HG03175 (cell line): ENCODE results near the gene PLB1.

ENCODE experiments used
- ATAC-seq: cut with Tn5 transposase; IDR thresholded peaks from one replicate; pipeline ENCODE4 v1.9.1; 2021; ENCODE audit warnings: mild to moderate bottlenecking, moderate library complexity; ENCODE audit not compliant: unreplicated experiment

The PLB1 gene

GRCh38 chr2:28558918-28559317 lies 63.1 kb downstream of the PLB1 start:
- ATAC-seq = no peak

- ATAC-seq = no peak
Measured at GRCh38 chr2:28563869-28564268, 68.0 kb downstream of the PLB1 start.

GRCh38 chr2:28564346-28564745 lies 68.5 kb downstream of the PLB1 start:
- no peak for ATAC-seq

- ATAC-seq = no peak
Measured at GRCh38 chr2:28565033-28565432, 69.2 kb downstream of the PLB1 start.

GRCh38 chr2:28565720-28566295 lies 69.9 kb downstream of the PLB1 start:
- no peak for ATAC-seq

- peak; percentile 91 for ATAC-seq
Measured at GRCh38 chr2:28566521-28567041, 70.7 kb downstream of the PLB1 start.

- ATAC-seq = peak; percentile 22
Measured at GRCh38 chr2:28567061-28567471, 71.2 kb downstream of the PLB1 start.

- no peak for ATAC-seq
Measured at GRCh38 chr2:28568036-28568435, 72.2 kb downstream of the PLB1 start.

- ATAC-seq = no peak
Measured at GRCh38 chr2:28568533-28568932, 72.7 kb downstream of the PLB1 start.

GRCh38 chr2:28570431-28570830 lies 74.6 kb downstream of the PLB1 start:
- no peak for ATAC-seq

GRCh38 chr2:28576714-28577113 lies 80.9 kb downstream of the PLB1 start:
- no peak for ATAC-seq

- no peak for ATAC-seq
Measured at GRCh38 chr2:28577791-28578680, 82.2 kb downstream of the PLB1 start.

- ATAC-seq = no peak
Measured at GRCh38 chr2:28578774-28579173, 82.9 kb downstream of the PLB1 start.

GRCh38 chr2:28579606-28580005 lies 83.7 kb downstream of the PLB1 start:
- no peak for ATAC-seq

GRCh38 chr2:28580078-28580477 lies 84.2 kb downstream of the PLB1 start:
- no peak for ATAC-seq

GRCh38 chr2:28581312-28581711 lies 85.5 kb downstream of the PLB1 start:
- no peak for ATAC-seq

- no peak for ATAC-seq
Measured at GRCh38 chr2:28582152-28582551, 86.3 kb downstream of the PLB1 start.

- no peak for ATAC-seq
Measured at GRCh38 chr2:28582595-28582994, 86.7 kb downstream of the PLB1 start.

- no peak for ATAC-seq
Measured at GRCh38 chr2:28583899-28584553, 88.2 kb downstream of the PLB1 start.

- no peak for ATAC-seq
Measured at GRCh38 chr2:28586867-28587266, 91.0 kb downstream of the PLB1 start.

- ATAC-seq = no peak
Measured at GRCh38 chr2:28587526-28588291, 91.8 kb downstream of the PLB1 start.
